HepG2 (cell line): ENCODE data around the gene FDXACB1. TPM values are rescaled to one million over a fixed set of nuclear protein-coding genes. Genes with fewer than 3 reads are reported as not detected.

Experiments
- ARID4A ChIP-seq: sonication (generic); formaldehyde crosslinking; IDR thresholded peaks from 2 replicates; pipeline ENCODE4 v1.5.0; 2020; ENCODE audit warnings: mild to moderate bottlenecking, missing genetic modification reagents, borderline replicate concordance
- ATF3 ChIP-seq: sonication (generic); formaldehyde crosslinking; IDR thresholded peaks from 2 replicates; pipeline ENCODE4 v1.4.0; 2020; ENCODE audit warnings: missing genetic modification reagents
- FIP1L1 ChIP-seq: fragments of 200-400 bp; formaldehyde crosslinking; IDR thresholded peaks from 2 replicates; pipeline ENCODE4 v1.6.1; 2018; ENCODE audit warnings: low read depth, mild to moderate bottlenecking, low read length, moderate library complexity, borderline replicate concordance; ENCODE audit not compliant: insufficient read depth
- IKZF5 ChIP-seq: IDR thresholded peaks from 2 replicates; pipeline ENCODE4 v1.6.1; 2018; ENCODE audit warnings: missing genetic modification reagents, mild to moderate bottlenecking, missing compliant biosample characterization
- MED1 ChIP-seq: sonication (generic); formaldehyde crosslinking; IDR thresholded peaks from 2 replicates; pipeline ENCODE4 v1.4.0; 2020; ENCODE audit warnings: missing genetic modification reagents
- MTA1 ChIP-seq: sonication (generic); formaldehyde crosslinking; IDR thresholded peaks from 2 replicates; pipeline ENCODE4 v1.4.0; 2020; ENCODE audit warnings: missing genetic modification reagents, mild to moderate bottlenecking, borderline replicate concordance
- MXI1 ChIP-seq: IDR thresholded peaks from 3 replicates; pipeline ENCODE4 v1.6.1; 2012; ENCODE audit warnings: low read depth, low read length, inconsistent platforms, borderline replicate concordance
- MYNN ChIP-seq: sonication (generic); formaldehyde crosslinking; IDR thresholded peaks from 2 replicates; pipeline ENCODE4 v1.4.0; 2020; ENCODE audit warnings: mild to moderate bottlenecking, low read depth, missing genetic modification reagents
- RAD21 ChIP-seq: fragments of 450-650 bp; formaldehyde crosslinking; IDR thresholded peaks from 2 replicates; pipeline ENCODE4 v1.5.0; 2020; ENCODE audit warnings: mild to moderate bottlenecking
- SOX5 ChIP-seq: IDR thresholded peaks from 2 replicates; pipeline ENCODE4 v1.6.1; 2016; ENCODE audit warnings: borderline replicate concordance
- SOX6 ChIP-seq, 2 experiments: fragments of 450-650 bp in 1 of 2; sonication (generic) in 1 of 2; formaldehyde crosslinking in 1 of 2; IDR thresholded peaks; 2 replicates each; pipeline versions ENCODE4 v1.4.0 to v1.6.1; 2017 to 2020; ENCODE audit warnings: antibody characterized with exemption in 1 of 2, mild to moderate bottlenecking in 1 of 2, missing genetic modification reagents in 1 of 2
- TAF1 ChIP-seq: sonication (generic); formaldehyde crosslinking; IDR thresholded peaks from 2 replicates; pipeline ENCODE4 v1.4.0; 2020; ENCODE audit warnings: missing genetic modification reagents
- ZNF687 ChIP-seq: sonication (generic); formaldehyde crosslinking; IDR thresholded peaks from 2 replicates; pipeline ENCODE4 v1.5.1; 2020; ENCODE audit warnings: mild to moderate bottlenecking, missing genetic modification reagents, moderate library complexity
- ZNF710 ChIP-seq: sonication (generic); formaldehyde crosslinking; IDR thresholded peaks from 2 replicates; pipeline ENCODE4 v1.5.0; 2020; ENCODE audit warnings: mild to moderate bottlenecking, missing genetic modification reagents, borderline replicate concordance
- polyA plus RNA-seq, 8 experiments: library from polyadenylated mRNA; depleted of rRNA in 3 of 8; stranded (reverse) in 7 of 8; unstranded in 1 of 8; fragments of >200 nt; fragmentation: Illumina TruSeq in 4 of 8; extraction: Trizol in 4 of 8; gene quantifications; 2 replicates each; pipeline versions ENCODE4 v1.2.1 to v1.2.3, GENCODE V29; 2011 to 2016; ENCODE audit warnings: low read depth in 4 of 8, missing spikeins in 1 of 8, mixed read lengths in 1 of 8; ENCODE audit not compliant: insufficient read depth in 1 of 8
- total RNA-seq, 5 experiments: library from RNA; depleted of rRNA; stranded (reverse); fragments of >200 nt; fragmentation: Illumina TruSeq; extraction: Trizol; gene quantifications; 2 replicates each; pipeline ENCODE4 v1.2.3, GENCODE V29; 2016; ENCODE audit warnings: low read depth in 1 of 5

FDXACB1 gene
- total and polyA plus RNA-seq, 2 of the 13 experiments (the other 11 are each of a cell fraction or from before 2014, with no cell fraction given), result 1.1 to 3.4 TPM

- 0 out of 2 replicates have a peak, but pooled peaks have one; percentile 36 for TF ChIP-seq ZNF710 (CRISPR knock-in tag)
- TF ChIP-seq ATF3, result no peak
- TF ChIP-seq ARID4A (CRISPR knock-in tag), result peak; percentile 81
- TF ChIP-seq SOX5 (CRISPR knock-in tag), result 0 out of 2 replicates have a peak, but pooled peaks have one; percentile 19
- no peak for TF ChIP-seq SOX6 (IDR thresholded peaks at IDR 0.05)
- peak; percentile 34; the same call in 1 of the 2 replicates for TF ChIP-seq SOX6 (CRISPR knock-in tag; IDR thresholded peaks at IDR 0.05)
- peak; percentile 61; the same call in 1 of the 2 replicates for TF ChIP-seq MED1
- TF ChIP-seq FIP1L1, result no peak
- TF ChIP-seq MTA1, result peak; percentile 41; the same call in 1 of the 2 replicates
- TF ChIP-seq TAF1, result peak; percentile 59; the same call in 1 of the 2 replicates
- TF ChIP-seq ZNF687 (CRISPR knock-in tag), result peak; percentile 70
- TF ChIP-seq IKZF5 (CRISPR knock-in tag), result peak; percentile 28; the same call in 1 of the 2 replicates
- no peak for TF ChIP-seq MYNN (CRISPR knock-in tag)
- peak; percentile 80; the same call in 1 of the 3 replicates for TF ChIP-seq MXI1
- peak; percentile 47; the same call in 1 of the 2 replicates for TF ChIP-seq RAD21 (CRISPR knock-in tag)
Measured at GRCh38 chr11:111918390-111919256, 39.7 kb upstream of the FDXACB1 start, which contains the start of gene C11orf52 (continued).
